Measurements from ENCODE around the gene SLC22A5.
"Not testable (repeated sequence)": the region's sequence is repeated elsewhere in the genome, so short reads cannot be mapped to it uniquely, and the experiment has no call there.

The SLC22A5 gene

DNA sequence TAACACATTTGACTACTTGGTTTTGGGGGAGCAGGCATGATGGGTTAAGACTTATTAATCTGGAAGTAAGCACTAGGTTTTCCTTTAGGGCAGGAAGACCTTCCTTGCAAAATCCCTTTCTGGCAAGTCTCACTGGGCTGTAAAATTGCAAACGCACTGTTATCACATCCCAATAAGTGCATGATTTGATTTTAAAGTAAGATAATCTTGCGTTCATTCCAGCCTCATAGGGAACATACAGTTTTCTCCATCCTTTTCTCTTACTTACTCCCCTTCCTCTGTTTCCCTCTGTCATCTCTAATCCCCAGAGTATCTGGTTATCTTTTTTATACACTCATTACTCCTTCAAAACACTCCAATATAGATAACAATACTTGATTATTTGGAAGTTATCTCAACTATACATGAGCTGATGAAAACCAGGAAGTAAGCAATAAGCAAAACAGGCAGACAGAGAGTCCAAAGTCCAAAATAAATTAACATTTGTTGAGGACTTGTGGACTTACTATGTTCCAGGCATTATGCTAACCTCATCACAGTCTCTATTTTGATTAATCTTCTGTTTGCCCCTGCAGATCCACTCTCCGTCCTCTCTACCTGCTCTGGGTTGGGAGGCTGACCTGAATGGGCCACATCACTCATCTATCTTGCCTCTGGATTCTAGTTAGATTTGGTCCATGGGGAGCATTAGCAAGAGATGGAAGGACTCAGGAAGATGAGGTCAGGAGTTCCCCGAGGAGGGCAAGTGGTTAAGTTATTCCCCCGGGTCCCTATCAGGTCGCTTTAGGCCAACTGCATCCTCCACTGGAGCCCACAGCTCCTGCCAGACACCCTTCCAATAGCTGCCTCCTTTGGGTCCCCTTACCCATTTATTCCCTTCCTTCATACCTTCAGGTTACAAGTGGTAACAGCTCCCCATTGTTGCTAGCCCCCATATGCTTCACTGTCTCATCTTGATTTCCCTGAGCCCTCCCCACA, 60.2 kb downstream of the SLC22A5 start:
- DNase-seq = no peak

GRCh38 chr5:132430746-132431145, 61.2 kb downstream of the SLC22A5 start:
- DNase-seq = no peak

- no peak for DNase-seq
Observed at GRCh38 chr5:132431632-132432031, 62.1 kb downstream of the SLC22A5 start.

- DNase-seq = no peak
Observed at GRCh38 chr5:132433141-132433540, 63.6 kb downstream of the SLC22A5 start.

- DNase-seq = no peak
Observed at GRCh38 chr5:132434416-132435286, 65.1 kb downstream of the SLC22A5 start.

GRCh38 chr5:132435447-132435846, 65.9 kb downstream of the SLC22A5 start:
- DNase-seq = no peak

GRCh38 chr5:132435886-132436285, 66.4 kb downstream of the SLC22A5 start:
- no peak for DNase-seq

- DNase-seq = no peak
Observed at GRCh38 chr5:132436936-132437335, 67.4 kb downstream of the SLC22A5 start.

GRCh38 chr5:132437604-132438266, 68.2 kb downstream of the SLC22A5 start:
- peak; percentile 48 for DNase-seq

DNA sequence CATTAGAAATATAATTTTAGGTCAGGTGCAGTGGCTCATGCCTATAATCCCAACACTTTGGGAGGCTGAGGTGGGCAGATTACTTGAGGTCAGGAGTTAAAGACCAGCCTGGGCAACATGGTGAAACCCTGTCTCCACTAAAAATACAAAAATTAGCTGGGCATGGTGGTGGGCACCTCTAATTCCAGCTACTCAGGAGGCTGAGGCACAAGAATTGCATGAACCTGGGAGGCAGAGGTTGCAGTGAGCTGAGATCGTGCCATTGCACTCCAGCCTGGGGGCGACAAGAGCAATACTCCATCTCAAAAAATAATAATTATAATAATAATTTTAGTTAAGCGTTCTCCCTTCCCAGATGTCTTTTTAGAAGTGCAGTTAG, 68.7 kb downstream of the SLC22A5 start:
- not testable (repeated sequence) for DNase-seq

GRCh38 chr5:132438917-132439316, 69.4 kb downstream of the SLC22A5 start:
- no peak for DNase-seq

- no peak for DNase-seq
Observed at GRCh38 chr5:132439521-132440089, 70.1 kb downstream of the SLC22A5 start.

DNA sequence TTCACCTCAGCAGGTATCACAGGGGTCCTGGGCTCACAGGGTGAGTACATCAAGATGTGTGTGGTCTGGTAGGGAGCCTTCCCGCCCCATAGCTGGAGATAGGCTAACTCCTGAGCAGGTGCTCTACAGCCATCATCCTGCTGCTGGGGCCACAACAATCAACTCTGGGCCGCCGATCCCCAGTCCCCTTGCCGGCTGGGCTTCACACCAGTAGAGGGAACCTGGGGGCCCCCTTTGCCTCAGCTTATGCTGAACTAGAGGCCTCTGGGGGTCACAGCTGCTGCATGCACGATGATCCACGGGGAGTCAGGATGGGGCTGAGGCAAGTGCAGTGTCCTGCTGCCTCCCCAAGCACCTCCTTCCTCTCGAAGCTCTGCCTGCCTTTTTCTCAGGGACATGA, 74.6 kb downstream of the SLC22A5 start:
- DNase-seq = no peak
